Esophagus muscularis mucosa (tissue), 4 donors: ENCODE data around the gene FOLR2. TPM values are rescaled to one million over a fixed set of nuclear protein-coding genes. Genes with fewer than 3 reads are reported as not detected.

Source experiments
- DNase-seq: peaks from one replicate; pipeline ENCODE4 v3.0.0-alpha.2; 2017; ENCODE audit errors: extremely low spot score
- H3K27ac ChIP-seq, 4 donors: fragments of 200-600 bp; sonication (generic); replicated peaks in 1 of 4; 1 replicate in 3 of 4; 2 replicates in 1 of 4; pipeline ENCODE4 v1.5.1; 2016 to 2019; ENCODE audit warnings: mild to moderate bottlenecking in 1 of 4
- H3K27me3 ChIP-seq, 4 donors: fragments of 200-600 bp; sonication (generic); one replicate each; pipeline versions ENCODE4 v1.5.1 to v1.6.0; 2016 to 2019
- H3K36me3 ChIP-seq, 4 donors: fragments of 200-600 bp; sonication (generic); one replicate each; pipeline ENCODE4 v1.5.1; 2016 to 2019
- H3K4me1 ChIP-seq, 4 donors: fragments of 200-600 bp; sonication (generic); one replicate each; pipeline ENCODE4 v1.5.1; 2016 to 2019
- H3K4me3 ChIP-seq, 4 donors: fragments of 200-600 bp; sonication (generic); 1 replicate in 2 of 4; 2 replicates in 2 of 4; pipeline ENCODE4 v1.5.1; 2016 to 2019; ENCODE audit warnings: mild to moderate bottlenecking in 4 of 4, moderate library complexity in 1 of 4
- H3K9me3 ChIP-seq, 4 donors: fragments of 200-600 bp; sonication (generic); 1 replicate in 3 of 4; 2 replicates in 1 of 4; pipeline ENCODE4 v1.5.1; 2016 to 2019
- CTCF ChIP-seq, 3 experiments: fragments of 200-600 bp in 2 of 3; fragments of 450-650 bp in 1 of 3; sonication (generic) in 2 of 3; IDR thresholded peaks; one replicate each; pipeline ENCODE4 v1.5.1; 2017 to 2019; ENCODE audit warnings: antibody characterized with exemption in 3 of 3, mild to moderate bottlenecking in 2 of 3, moderate library complexity in 1 of 3
- EP300 ChIP-seq: sonication (generic); formaldehyde crosslinking; IDR thresholded peaks from one replicate; pipeline ENCODE4 v1.6.1; 2017; ENCODE audit warnings: antibody characterized with exemption
- POLR2A ChIP-seq: fragments of 450-650 bp; IDR thresholded peaks from one replicate; pipeline ENCODE4 v1.6.1; 2017; ENCODE audit warnings: antibody characterized with exemption, moderate library complexity, mild to moderate bottlenecking, low read depth
- POLR2AphosphoS5 ChIP-seq, 2 donors: sonication (generic); formaldehyde crosslinking; IDR thresholded peaks; one replicate each; pipeline ENCODE4 v1.6.1; 2017; ENCODE audit warnings: antibody characterized with exemption in 2 of 2
- WGBS: methylation state at CpG from one replicate; pipeline ENCODE4 v1.1.5; 2018; 5-methylcytosine and 5-hydroxymethylcytosine counted together
- intact Hi-C: fragments of 100-400 bp; cut with DNase I; formaldehyde crosslinking; loops from one replicate; pipeline ENCODE4 v1.15.1; 2023
- total RNA-seq, 4 donors: library from RNA; depleted of rRNA; stranded (reverse); fragments of >200 nt; gene quantifications; one replicate each; pipeline versions ENCODE4 v1.1.0 to v1.2.1, GENCODE V29; 2016

FOLR2 gene
- total RNA-seq, 4 donors from 2014 or later = 26.6 to 78.7 (median 33.1) TPM

- 67% methylated on average over 9 of the region's 14 CpGs for WGBS
- intact Hi-C loops = loop anchor here (10.0 kb wide), 1 partner anchor 203 kb away; no protein-coding TSS in a partner anchor
- no peak for TF ChIP-seq EP300
- TF ChIP-seq POLR2AphosphoS5 (IDR thresholded peaks at IDR 0.05) = no peak
- no peak for TF ChIP-seq CTCF (IDR thresholded peaks at IDR 0.05)
- no peak for TF ChIP-seq POLR2A
- H3K4me3 ChIP-seq = no peak overlapping the region
- H3K9me3 ChIP-seq = no peaks in the 10 kb centered on the region
- peaks cover 25 to 52% (median 40%) of the 10 kb centered on the region in 4 donors for H3K4me1 ChIP-seq
- no peaks in the 10 kb centered on the region for H3K27me3 ChIP-seq
- DNase-seq = no peak
- peak overlapping the region; percentile 5 to 38 (median 27) for H3K27ac ChIP-seq
- peaks cover 36 to 63% (median 54%) of the 10 kb centered on the region in 4 donors for H3K36me3 ChIP-seq
These were observed 11.0 kb downstream of the FOLR2 start for GRCh38 chr11:72227316-72228228.

- WGBS = 91% methylated on average over 12 of the region's 16 CpGs
- Histone ChIP-seq H3K27ac (peak overlapping the region in 3 of 4 donors; percentile 5 to 38 (median 27)), H3K27me3 (no peaks in the 10 kb centered on the region), H3K4me3 (no peak overlapping the region), H3K4me1 (peaks cover 22 to 57% (median 36%) of the 10 kb centered on the region in 4 donors), H3K9me3 (no peaks in the 10 kb centered on the region), H3K36me3 (peaks cover 44 to 71% (median 61%) of the 10 kb centered on the region in 4 donors)
- TF ChIP-seq EP300 = no peak
- TF ChIP-seq CTCF (IDR thresholded peaks at IDR 0.05) = peak in 2 of 3 experiments; percentile 11 to 46
- no peak for DNase-seq
- intact Hi-C loops = loop anchor here (10.0 kb wide), 1 partner anchor 204 kb away; no protein-coding TSS in a partner anchor
These were observed 11.7 kb downstream of the FOLR2 start for GRCh38 chr11:72228229-72228843.

GRCh38 chr11:72228844-72229231 is 12.2 kb downstream of the FOLR2 start:
- no peaks in the 10 kb centered on the region for H3K9me3 ChIP-seq
- intact Hi-C loops = loop anchor here (10.0 kb wide), 1 partner anchor 204 kb away; no protein-coding TSS in a partner anchor
- peaks cover 22 to 60% (median 36%) of the 10 kb centered on the region in 4 donors for H3K4me1 ChIP-seq
- H3K27me3 ChIP-seq = no peaks in the 10 kb centered on the region
- 89% methylated on average over 3 of the region's 7 CpGs for WGBS
- peaks cover 47 to 76% (median 66%) of the 10 kb centered on the region in 4 donors for H3K36me3 ChIP-seq
- TF ChIP-seq POLR2AphosphoS5 (IDR thresholded peaks at IDR 0.05) (no peak), EP300 (no peak), POLR2A (no peak), CTCF (IDR thresholded peaks at IDR 0.05) (no peak)
- no peak overlapping the region for H3K4me3 ChIP-seq
- no peak for DNase-seq
- peak overlapping the region in 1 of 4 donors; percentile 27 for H3K27ac ChIP-seq

- 94% methylated on average over 4 of the region's 8 CpGs for WGBS
These were observed 12.8 kb downstream of the FOLR2 start for GRCh38 chr11:72229336-72229924.

More at GRCh38 chr11:72229336-72229924, 12.8 kb downstream of the FOLR2 start:
- no peaks in the 10 kb centered on the region for H3K27me3 ChIP-seq
- H3K36me3 ChIP-seq = peaks cover 53 to 82% (median 72%) of the 10 kb centered on the region in 4 donors
- DNase-seq = no peak
- no peak overlapping the region for H3K27ac ChIP-seq
- H3K4me3 ChIP-seq = no peak overlapping the region
- peaks cover 22 to 66% (median 38%) of the 10 kb centered on the region in 4 donors for H3K4me1 ChIP-seq
- H3K9me3 ChIP-seq = no peaks in the 10 kb centered on the region
- no peak for TF ChIP-seq CTCF (IDR thresholded peaks at IDR 0.05)
- no peak for TF ChIP-seq POLR2AphosphoS5 (IDR thresholded peaks at IDR 0.05)
- no peak for TF ChIP-seq EP300
- no peak for TF ChIP-seq POLR2A
- intact Hi-C loops = loop anchor here (10.0 kb wide), 1 partner anchor 205 kb away; no protein-coding TSS in a partner anchor
